HCEC 1CT (cell line): ENCODE data around the gene RCN2.

Experiments
- DNase-seq: peaks from one replicate; pipeline ENCODE4 v3.0.0-alpha.2; 2017

RCN2 gene

GRCh38 chr15:76994971-76995945 is 63.7 kb downstream of the RCN2 start, which contains the start of gene PSTPIP1:
TSS of gene PSTPIP1 (plus strand) at chr15:76995126. CDS start at chr15:76995574, 448 bp downstream.
- DNase-seq, result no peak

- no peak for DNase-seq
These were observed 64.6 kb downstream of the RCN2 start for GRCh38 chr15:76996076-76996525.

GRCh38 chr15:76996526-76997401 is 65.2 kb downstream of the RCN2 start:
- DNase-seq, result peak; percentile 7

GRCh38 chr15:76998663-76999285 is 67.2 kb downstream of the RCN2 start:
- DNase-seq, result no peak

GRCh38 chr15:76999996-77000395 is 68.4 kb downstream of the RCN2 start:
- no peak for DNase-seq

GRCh38 chr15:77001351-77001750 is 69.8 kb downstream of the RCN2 start:
- no peak for DNase-seq

GRCh38 chr15:77001966-77002365 is 70.4 kb downstream of the RCN2 start:
- no peak for DNase-seq

- no peak for DNase-seq
These were observed 70.9 kb downstream of the RCN2 start for GRCh38 chr15:77002436-77002835.

GRCh38 chr15:77002954-77003912 is 71.7 kb downstream of the RCN2 start:
- no peak for DNase-seq
